Globus pallidus (tissue), 1 donor: ENCODE measurements around the gene IGFBP4.

Experiments
- DNase-seq: peaks from one replicate; pipeline ENCODE4 v3.0.0-alpha.2; 2015; ENCODE audit warnings: low spot score

The IGFBP4 gene

GRCh38 chr17:40490289-40490853 is 47.1 kb downstream of the IGFBP4 start:
- DNase-seq = peak; percentile 88

GRCh38 chr17:40490982-40491381 is 47.7 kb downstream of the IGFBP4 start:
- no peak for DNase-seq

- DNase-seq = no peak
These were observed 48.2 kb downstream of the IGFBP4 start for GRCh38 chr17:40491486-40491885.

GRCh38 chr17:40493697-40494096 is 50.4 kb downstream of the IGFBP4 start:
- DNase-seq = no peak

GRCh38 chr17:40495140-40495539 is 51.9 kb downstream of the IGFBP4 start:
- DNase-seq = no peak

- no peak for DNase-seq
These were observed 52.9 kb downstream of the IGFBP4 start for GRCh38 chr17:40496170-40496569.

GRCh38 chr17:40496634-40497420 is 53.6 kb downstream of the IGFBP4 start:
- DNase-seq = no peak

GRCh38 chr17:40497695-40498094 is 54.4 kb downstream of the IGFBP4 start:
- DNase-seq = no peak

- DNase-seq = no peak
These were observed 55.2 kb downstream of the IGFBP4 start for GRCh38 chr17:40498281-40499084.

- DNase-seq = peak; percentile 33
These were observed 56.4 kb downstream of the IGFBP4 start for GRCh38 chr17:40499551-40500189.

- DNase-seq = no peak
These were observed 56.9 kb downstream of the IGFBP4 start for GRCh38 chr17:40500190-40500589.

GRCh38 chr17:40500709-40501108 is 57.5 kb downstream of the IGFBP4 start:
- no peak for DNase-seq

- no peak for DNase-seq
These were observed 58.3 kb downstream of the IGFBP4 start, which contains the start of gene TNS4 for GRCh38 chr17:40501499-40501911. Gene TNS4 (minus strand): TSS chr17:40501623. CDS start chr17:40496425, 5,198 bp downstream.

- DNase-seq = no peak
These were observed 59.5 kb downstream of the IGFBP4 start for GRCh38 chr17:40502716-40503115.

GRCh38 chr17:40503154-40503553 is 59.9 kb downstream of the IGFBP4 start:
- no peak for DNase-seq

- DNase-seq = no peak
These were observed 63.5 kb downstream of the IGFBP4 start for GRCh38 chr17:40506786-40507185.
